Ureter (tissue), 1 donor: ENCODE data around the gene TBL3. TPM values are rescaled to one million over a fixed set of nuclear protein-coding genes. Genes with fewer than 3 reads are reported as not detected.

Experiments
- total RNA-seq: library from RNA; stranded (reverse); gene quantifications from one replicate; pipeline ENCODE4 v1.2.4, GENCODE V29; 2023
- donor health status: DM: yes; HTN: yes; CAD: no.

TBL3 gene
- total RNA-seq, 1 donor from 2014 or later = 37.0 TPM

Other genes with a start within 250 kb of the TBL3 start
- gene NME3, start 200.5 kb upstream of the TBL3 start, total RNA-seq = 79.7 TPM
- 49.7 TPM for gene EME2, start 199.2 kb upstream of the TBL3 start, total RNA-seq
- 78.6 TPM for gene MRPS34, start 198.9 kb upstream of the TBL3 start, total RNA-seq
- 39.2 TPM for gene SPSB3, start 189.5 kb upstream of the TBL3 start, total RNA-seq
- gene NUBP2, start 189.1 kb upstream of the TBL3 start, total RNA-seq = 48.9 TPM
- gene IGFALS, start 178.3 kb upstream of the TBL3 start, total RNA-seq = not detected
- 37.5 TPM for gene HAGH, start 145.2 kb upstream of the TBL3 start, total RNA-seq
- 29.3 TPM for gene FAHD1, start 144.8 kb upstream of the TBL3 start, total RNA-seq
- not detected for gene MEIOB, start 99.9 kb upstream of the TBL3 start, total RNA-seq
- gene HS3ST6, start 53.6 kb upstream of the TBL3 start, total RNA-seq = 12.9 TPM
- gene MSRB1, start 28.9 kb upstream of the TBL3 start, total RNA-seq = 27.2 TPM
- gene RPL3L, start 17.4 kb upstream of the TBL3 start, total RNA-seq = not detected
- gene NDUFB10, start 12.5 kb upstream of the TBL3 start, total RNA-seq = 97.5 TPM
- gene RPS2, start 7.2 kb upstream of the TBL3 start, total RNA-seq = 2,737 TPM
- gene RNF151, start 5.2 kb upstream of the TBL3 start, total RNA-seq = not detected
- 0.65 TPM for gene NOXO1, start 9.4 kb downstream of the TBL3 start, total RNA-seq
- 16.5 TPM for gene GFER, start 12.1 kb downstream of the TBL3 start, total RNA-seq
- gene SYNGR3, start 17.9 kb downstream of the TBL3 start, total RNA-seq = 0.86 TPM
- 46.4 TPM for gene ZNF598, start 37.8 kb downstream of the TBL3 start, total RNA-seq
- gene NPW, start 47.7 kb downstream of the TBL3 start, total RNA-seq = not detected
- 106 TPM for gene NHERF2, start 54.8 kb downstream of the TBL3 start, total RNA-seq
- 11.8 TPM for gene NTHL1, start 75.8 kb downstream of the TBL3 start, total RNA-seq
- gene TSC2, start 75.9 kb downstream of the TBL3 start, total RNA-seq = 178 TPM
- gene PKD1, start 163.8 kb downstream of the TBL3 start, total RNA-seq = 165 TPM
- gene RAB26, start 176.6 kb downstream of the TBL3 start, total RNA-seq = 0.83 TPM
- 76.2 TPM for gene TRAF7, start 183.7 kb downstream of the TBL3 start, total RNA-seq
- gene CASKIN1, start 224.6 kb downstream of the TBL3 start, total RNA-seq = 0.05 TPM
- gene MLST8, start 233.4 kb downstream of the TBL3 start, total RNA-seq = 37.0 TPM
- 7.4 TPM for gene BRICD5, start 238.8 kb downstream of the TBL3 start, total RNA-seq
- gene PGP, start 242.8 kb downstream of the TBL3 start, total RNA-seq = 11.3 TPM